Suprapubic skin (tissue), 4 donors: ENCODE results near the gene HEBP1.

Source experiments
- EP300 ChIP-seq: sonication (generic); formaldehyde crosslinking; IDR thresholded peaks from one replicate; pipeline ENCODE4 v1.6.1; 2017; ENCODE audit warnings: antibody characterized with exemption
- POLR2A ChIP-seq, 2 donors: fragments of 450-650 bp; IDR thresholded peaks; one replicate each; pipeline ENCODE4 v1.6.1; 2017; ENCODE audit warnings: antibody characterized with exemption in 2 of 2, mild to moderate bottlenecking in 2 of 2, moderate library complexity in 2 of 2
- POLR2AphosphoS5 ChIP-seq, 3 donors: sonication (generic); formaldehyde crosslinking; IDR thresholded peaks; one replicate each; pipeline ENCODE4 v1.6.1; 2017; ENCODE audit warnings: antibody characterized with exemption in 3 of 3
- TF ChIP-seq, protein P1 (sequence below), 2 donors: fragments of 200-600 bp in 1 of 2; fragments of 450-650 bp in 1 of 2; sonication (generic) in 1 of 2; IDR thresholded peaks; one replicate each; pipeline ENCODE4 v1.5.1; 2016 to 2019; ENCODE audit warnings: antibody characterized with exemption in 2 of 2, mild to moderate bottlenecking in 1 of 2, moderate library complexity in 1 of 2

DNA sequence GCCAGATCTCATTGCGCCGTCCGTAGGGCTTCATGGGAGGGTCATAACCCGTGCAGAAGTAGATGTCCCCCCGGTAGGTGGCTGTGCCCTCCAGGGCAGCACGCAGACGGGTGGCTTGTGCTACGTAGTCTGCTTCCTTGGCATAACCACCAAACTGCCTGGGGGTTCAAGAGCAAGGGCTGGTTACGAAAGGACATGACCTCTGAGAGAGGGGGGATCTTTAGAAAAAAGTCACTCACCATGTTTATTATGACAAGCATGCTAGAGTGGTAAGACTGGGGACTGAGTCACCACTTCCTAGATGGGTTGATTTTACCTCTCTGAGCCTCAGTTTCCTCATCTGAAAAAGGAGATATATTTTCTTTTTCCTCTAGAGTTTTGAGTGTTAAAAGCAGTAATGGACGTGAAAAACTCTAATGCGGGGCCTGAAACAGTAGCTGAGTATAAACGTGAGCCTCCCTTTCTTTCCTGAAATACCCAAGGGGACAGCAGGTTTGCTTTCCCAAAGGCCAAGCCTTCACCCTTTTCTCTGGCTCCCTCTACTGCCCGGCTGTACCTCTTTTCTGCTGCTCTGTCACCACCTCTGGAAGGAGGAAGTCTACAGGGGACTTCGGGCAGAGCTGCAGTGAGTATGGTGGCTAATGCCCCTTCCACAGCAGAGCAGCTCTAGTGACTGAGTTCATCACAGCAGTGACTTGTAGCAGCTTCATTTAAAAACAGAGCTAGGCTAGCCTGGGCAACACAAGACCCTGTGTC lies 24.6 kb downstream of the HEBP1 start:
- TF ChIP-seq, protein P1, sequence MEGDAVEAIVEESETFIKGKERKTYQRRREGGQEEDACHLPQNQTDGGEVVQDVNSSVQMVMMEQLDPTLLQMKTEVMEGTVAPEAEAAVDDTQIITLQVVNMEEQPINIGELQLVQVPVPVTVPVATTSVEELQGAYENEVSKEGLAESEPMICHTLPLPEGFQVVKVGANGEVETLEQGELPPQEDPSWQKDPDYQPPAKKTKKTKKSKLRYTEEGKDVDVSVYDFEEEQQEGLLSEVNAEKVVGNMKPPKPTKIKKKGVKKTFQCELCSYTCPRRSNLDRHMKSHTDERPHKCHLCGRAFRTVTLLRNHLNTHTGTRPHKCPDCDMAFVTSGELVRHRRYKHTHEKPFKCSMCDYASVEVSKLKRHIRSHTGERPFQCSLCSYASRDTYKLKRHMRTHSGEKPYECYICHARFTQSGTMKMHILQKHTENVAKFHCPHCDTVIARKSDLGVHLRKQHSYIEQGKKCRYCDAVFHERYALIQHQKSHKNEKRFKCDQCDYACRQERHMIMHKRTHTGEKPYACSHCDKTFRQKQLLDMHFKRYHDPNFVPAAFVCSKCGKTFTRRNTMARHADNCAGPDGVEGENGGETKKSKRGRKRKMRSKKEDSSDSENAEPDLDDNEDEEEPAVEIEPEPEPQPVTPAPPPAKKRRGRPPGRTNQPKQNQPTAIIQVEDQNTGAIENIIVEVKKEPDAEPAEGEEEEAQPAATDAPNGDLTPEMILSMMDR (IDR thresholded peaks at IDR 0.05), result no peak
- TF ChIP-seq EP300, result no peak
- TF ChIP-seq POLR2A (IDR thresholded peaks at IDR 0.05), result no peak
- no peak for TF ChIP-seq POLR2AphosphoS5 (IDR thresholded peaks at IDR 0.05)
